ENCODE results near the gene UBE2E1.

GRCh38 chr3:23915537-23916108 lies 109.9 kb downstream of the UBE2E1 start:
- no peak for TF ChIP-seq CTCF (IDR thresholded peaks at IDR 0.05; ENCODE audit: low read length)
- TF ChIP-seq EZH2 (IDR thresholded peaks at IDR 0.05; ENCODE audit: borderline replicate concordance, low read length) = no peak
